Neural crest cell (in vitro differentiated cells): Measurements from ENCODE around the gene SUPT3H. TPM values are rescaled to one million over a fixed set of nuclear protein-coding genes. Genes with fewer than 3 reads are reported as not detected.

Experiments used
- DNase-seq: peaks from one replicate; pipeline ENCODE4 v3.0.0; 2021; ENCODE audit warnings: low read depth, mixed read lengths, low spot score
- H3K27ac Mint-ChIP-seq: one replicate; pipeline ENCODE4 v1.8.0; 2021; ENCODE audit warnings: mild to moderate bottlenecking, mixed read lengths; ENCODE audit not compliant: unreplicated experiment
- H3K27me3 Mint-ChIP-seq: 2 replicates; pipeline ENCODE4 v1.8.0; 2021; ENCODE audit warnings: low read depth, mild to moderate bottlenecking, mixed read lengths
- H3K36me3 Mint-ChIP-seq: 2 replicates; pipeline ENCODE4 v1.8.0; 2021; ENCODE audit warnings: low read depth, mild to moderate bottlenecking, mixed read lengths
- H3K4me1 Mint-ChIP-seq: 2 replicates; pipeline ENCODE4 v1.8.0; 2021; ENCODE audit warnings: mixed read lengths
- H3K4me3 Mint-ChIP-seq: one replicate; pipeline ENCODE4 v1.8.0; 2021; ENCODE audit warnings: mild to moderate bottlenecking, mixed read lengths
- H3K9me3 Mint-ChIP-seq: 2 replicates; pipeline ENCODE4 v1.8.0; 2021; ENCODE audit warnings: mixed read lengths
- total RNA-seq: library from RNA; stranded (reverse); gene quantifications from 2 replicates; pipeline ENCODE4 v1.2.1, GENCODE V29; 2021
- TF ChIP-seq, protein P1 (sequence below): fragments of 200-600 bp; sonication (generic); conservative IDR thresholded peaks from 2 replicates; pipeline ENCODE4 v1.5.0; 2021; ENCODE audit warnings: antibody characterized with exemption, mild to moderate bottlenecking

Gene SUPT3H
- total RNA-seq, 1 donor from 2014 or later: 17.0 TPM

GRCh38 chr6:45386501-45386900 lies 8.8 kb upstream of the SUPT3H start:
- Mint-ChIP-seq H3K4me3 (no peak overlapping the region), H3K4me1 (no peaks in the 10 kb centered on the region), H3K27me3 (no peaks in the 10 kb centered on the region)

DNA sequence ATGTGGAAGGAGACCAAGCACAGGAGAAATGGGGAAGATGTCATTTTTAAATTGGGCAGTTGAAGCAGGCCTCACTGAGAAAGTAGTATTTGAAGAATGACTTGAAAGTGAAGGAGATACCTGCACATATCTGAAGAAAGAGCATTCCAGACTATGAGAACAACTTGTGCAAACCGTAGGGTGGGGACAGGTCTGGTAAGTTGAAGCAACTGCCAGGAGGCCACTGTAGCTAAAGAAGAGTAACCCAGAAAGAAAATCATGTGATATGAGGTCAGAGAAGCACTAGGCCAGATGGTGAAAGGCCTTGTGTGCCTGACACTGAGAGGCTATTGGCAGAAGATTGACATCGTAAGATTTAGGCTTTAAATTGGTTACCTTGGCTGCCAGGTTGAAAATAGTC lies 4.7 kb upstream of the SUPT3H start:
- Mint-ChIP-seq H3K4me1 (peaks cover 12% of the 10 kb centered on the region), H3K27me3 (no peaks in the 10 kb centered on the region), H3K36me3 (no peaks in the 10 kb centered on the region), H3K9me3 (no peaks in the 10 kb centered on the region), H3K4me3 (no peak overlapping the region), H3K27ac (no peak overlapping the region)
- no peak for DNase-seq
- TF ChIP-seq, protein P1, sequence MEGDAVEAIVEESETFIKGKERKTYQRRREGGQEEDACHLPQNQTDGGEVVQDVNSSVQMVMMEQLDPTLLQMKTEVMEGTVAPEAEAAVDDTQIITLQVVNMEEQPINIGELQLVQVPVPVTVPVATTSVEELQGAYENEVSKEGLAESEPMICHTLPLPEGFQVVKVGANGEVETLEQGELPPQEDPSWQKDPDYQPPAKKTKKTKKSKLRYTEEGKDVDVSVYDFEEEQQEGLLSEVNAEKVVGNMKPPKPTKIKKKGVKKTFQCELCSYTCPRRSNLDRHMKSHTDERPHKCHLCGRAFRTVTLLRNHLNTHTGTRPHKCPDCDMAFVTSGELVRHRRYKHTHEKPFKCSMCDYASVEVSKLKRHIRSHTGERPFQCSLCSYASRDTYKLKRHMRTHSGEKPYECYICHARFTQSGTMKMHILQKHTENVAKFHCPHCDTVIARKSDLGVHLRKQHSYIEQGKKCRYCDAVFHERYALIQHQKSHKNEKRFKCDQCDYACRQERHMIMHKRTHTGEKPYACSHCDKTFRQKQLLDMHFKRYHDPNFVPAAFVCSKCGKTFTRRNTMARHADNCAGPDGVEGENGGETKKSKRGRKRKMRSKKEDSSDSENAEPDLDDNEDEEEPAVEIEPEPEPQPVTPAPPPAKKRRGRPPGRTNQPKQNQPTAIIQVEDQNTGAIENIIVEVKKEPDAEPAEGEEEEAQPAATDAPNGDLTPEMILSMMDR: no peak

More at GRCh38 chr6:45386501-45386900, 8.8 kb upstream of the SUPT3H start:
- H3K9me3 Mint-ChIP-seq: no peaks in the 10 kb centered on the region
- TF ChIP-seq, protein P1: no peak
- no peak for DNase-seq
- no peaks in the 10 kb centered on the region for H3K36me3 Mint-ChIP-seq
- no peak overlapping the region for H3K27ac Mint-ChIP-seq

- Mint-ChIP-seq H3K36me3 (no peaks in the 10 kb centered on the region), H3K27ac (peak overlapping the region; percentile 99), H3K27me3 (no peaks in the 10 kb centered on the region), H3K9me3 (no peaks in the 10 kb centered on the region), H3K4me3 (peak overlapping the region; percentile 99), H3K4me1 (peaks cover 25% of the 10 kb centered on the region)
- no peak for DNase-seq
- TF ChIP-seq, protein P1: no peak
Observed at GRCh38 chr6:45378334-45378926, 696 bp upstream of the SUPT3H start.

DNA sequence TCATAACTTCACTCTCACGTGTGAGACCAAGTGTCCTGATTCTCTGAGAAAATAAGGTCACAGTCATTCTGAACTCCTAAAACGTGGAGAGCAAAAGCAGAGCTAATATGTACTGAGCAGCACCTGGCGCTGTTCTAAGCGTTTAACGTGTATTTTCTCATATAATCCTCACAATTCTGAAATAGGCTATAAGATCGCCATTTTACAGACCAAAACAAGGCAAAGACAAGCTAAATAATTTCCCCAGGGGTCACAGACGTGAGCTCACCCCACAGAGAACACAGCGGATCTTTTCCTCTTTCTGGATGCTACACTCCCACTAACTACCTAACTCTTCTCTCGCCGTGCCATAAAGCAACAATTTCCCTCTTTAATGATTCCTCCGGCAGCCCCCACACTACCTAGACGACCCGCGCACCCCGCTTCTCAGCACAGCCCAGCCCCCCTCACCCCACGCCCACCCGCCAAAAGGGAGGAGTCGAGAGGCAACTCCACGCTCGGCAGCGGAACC lies 636 bp downstream of the SUPT3H start:
- Mint-ChIP-seq H3K27me3 (no peaks in the 10 kb centered on the region), H3K27ac (peak overlapping the region; percentile 99), H3K36me3 (no peaks in the 10 kb centered on the region), H3K4me1 (peaks cover 25% of the 10 kb centered on the region), H3K9me3 (no peaks in the 10 kb centered on the region), H3K4me3 (peak overlapping the region; percentile 99)
- DNase-seq: no peak
- TF ChIP-seq, protein P1: no peak

DNA sequence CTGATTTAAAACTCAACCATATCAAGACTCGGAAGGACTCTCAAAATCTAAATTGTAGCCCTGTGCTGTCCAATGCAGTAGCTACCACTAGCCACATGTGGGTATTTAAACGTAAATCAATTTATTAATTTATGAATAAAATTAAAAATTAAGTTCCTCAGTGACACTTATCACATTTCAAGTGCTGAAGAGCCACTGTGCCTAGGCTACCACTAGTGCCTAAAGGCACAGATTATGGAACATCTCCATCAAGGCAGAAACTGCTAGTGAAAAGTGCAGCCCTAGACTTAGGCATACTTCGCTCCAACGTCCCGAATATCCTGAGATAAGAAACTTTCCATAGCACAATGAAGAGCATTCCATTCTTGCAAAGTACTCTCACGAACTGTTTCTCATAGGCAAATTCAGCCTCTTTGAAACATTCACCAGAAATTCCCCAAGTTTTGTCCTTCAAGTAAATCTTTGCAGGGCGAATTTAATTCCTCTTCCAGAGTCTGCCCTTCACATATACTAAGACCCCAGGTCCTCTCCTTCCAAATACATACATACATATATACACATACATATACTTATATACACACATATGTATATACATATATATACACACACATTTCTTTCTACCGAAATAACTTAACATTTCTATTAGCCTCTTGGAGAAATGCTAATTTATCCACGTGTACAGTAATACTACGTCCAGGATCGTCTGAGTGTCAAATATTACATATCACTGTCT lies 1.3 kb downstream of the SUPT3H start:
- DNase-seq: no peak
- no peaks in the 10 kb centered on the region for H3K27me3 Mint-ChIP-seq
- H3K36me3 Mint-ChIP-seq: no peaks in the 10 kb centered on the region
- peak overlapping the region; percentile 99 for H3K4me3 Mint-ChIP-seq
- H3K4me1 Mint-ChIP-seq: peaks cover 25% of the 10 kb centered on the region
- H3K9me3 Mint-ChIP-seq: no peaks in the 10 kb centered on the region
- H3K27ac Mint-ChIP-seq: peak overlapping the region; percentile 99
- TF ChIP-seq, protein P1: no peak
